ENCODE measurements around the gene ZNF248. TPM values are rescaled to one million over a fixed set of nuclear protein-coding genes. Genes with fewer than 3 reads are reported as not detected.

The ZNF248 gene
- total RNA-seq, 6 experiments from 2014 or later, result 3.3 to 5.5 (median 4.1) TPM

DNA sequence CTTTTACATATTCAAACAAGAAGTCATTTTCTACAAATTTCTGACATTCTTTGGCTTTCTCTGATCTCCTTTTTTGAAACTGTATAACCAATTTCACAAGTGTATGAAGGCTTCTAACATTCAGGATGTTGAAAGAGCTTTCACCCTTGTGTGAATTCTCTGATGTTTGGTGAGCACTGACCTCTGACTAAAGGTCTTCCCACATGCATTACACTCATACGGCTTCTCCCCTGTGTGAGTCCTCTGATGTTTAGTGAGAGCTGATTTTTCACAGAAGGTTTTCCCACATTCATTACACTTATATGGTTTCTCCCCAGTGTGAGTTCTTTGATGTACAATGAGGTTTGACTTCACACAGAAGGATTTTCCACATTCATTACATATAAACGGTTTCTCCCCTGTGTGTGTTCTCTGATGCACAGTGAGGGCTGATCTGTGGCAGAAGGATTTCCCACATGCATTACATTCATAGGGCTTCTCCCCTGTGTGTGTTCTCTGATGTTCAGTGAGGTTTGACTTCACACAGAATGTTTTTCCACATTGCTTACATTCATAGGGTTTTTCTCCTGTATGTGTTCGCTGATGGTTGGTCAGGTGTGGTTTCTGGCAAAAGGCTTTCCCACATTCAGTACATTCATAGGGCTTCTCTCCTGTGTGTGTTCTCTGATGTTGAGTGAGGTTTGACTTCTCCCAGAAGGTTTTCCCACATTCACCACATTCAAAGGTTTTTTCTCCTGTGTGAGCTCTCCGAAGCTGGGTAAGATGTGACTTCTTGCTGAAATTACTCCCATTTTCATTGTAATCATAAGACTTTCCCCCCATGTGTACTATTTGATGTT, 25.7 kb downstream of the ZNF248 start:
- no peak overlapping the region for H3K27ac ChIP-seq
- ATAC-seq (no peak), DNase-seq (no peak)
- no peaks in the 10 kb centered on the region for H3K27me3 ChIP-seq
- H3K9me3 ChIP-seq, result peaks cover 0 to 45% (median 18%) of the 10 kb centered on the region in 4 donors
- WGBS (ENCODE audit: insufficient coverage, low coverage, low lambda C conversion rate, missing lambda C conversion rate), result 80% methylated on average over 4 of the region's 4 CpGs
- no peak overlapping the region for H3K4me3 ChIP-seq
- intact Hi-C loops (cut with DNase I), result no loop called here
- TF ChIP-seq, protein P1, sequence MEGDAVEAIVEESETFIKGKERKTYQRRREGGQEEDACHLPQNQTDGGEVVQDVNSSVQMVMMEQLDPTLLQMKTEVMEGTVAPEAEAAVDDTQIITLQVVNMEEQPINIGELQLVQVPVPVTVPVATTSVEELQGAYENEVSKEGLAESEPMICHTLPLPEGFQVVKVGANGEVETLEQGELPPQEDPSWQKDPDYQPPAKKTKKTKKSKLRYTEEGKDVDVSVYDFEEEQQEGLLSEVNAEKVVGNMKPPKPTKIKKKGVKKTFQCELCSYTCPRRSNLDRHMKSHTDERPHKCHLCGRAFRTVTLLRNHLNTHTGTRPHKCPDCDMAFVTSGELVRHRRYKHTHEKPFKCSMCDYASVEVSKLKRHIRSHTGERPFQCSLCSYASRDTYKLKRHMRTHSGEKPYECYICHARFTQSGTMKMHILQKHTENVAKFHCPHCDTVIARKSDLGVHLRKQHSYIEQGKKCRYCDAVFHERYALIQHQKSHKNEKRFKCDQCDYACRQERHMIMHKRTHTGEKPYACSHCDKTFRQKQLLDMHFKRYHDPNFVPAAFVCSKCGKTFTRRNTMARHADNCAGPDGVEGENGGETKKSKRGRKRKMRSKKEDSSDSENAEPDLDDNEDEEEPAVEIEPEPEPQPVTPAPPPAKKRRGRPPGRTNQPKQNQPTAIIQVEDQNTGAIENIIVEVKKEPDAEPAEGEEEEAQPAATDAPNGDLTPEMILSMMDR (IDR thresholded peaks at IDR 0.05), result no peak
- H3K4me1 ChIP-seq, result no peaks in the 10 kb centered on the region
- peaks cover 0 to 54% (median 17%) of the 10 kb centered on the region in 4 donors for H3K36me3 ChIP-seq

GRCh38 chr10:37826806-37827205, 30.6 kb downstream of the ZNF248 start:
- H3K9me3 ChIP-seq, result peaks cover 0 to 24% (median 9%) of the 10 kb centered on the region in 4 donors
- ATAC-seq (no peak), DNase-seq (no peak)
- no peak for TF ChIP-seq POLR2A (IDR thresholded peaks at IDR 0.05)
- TF ChIP-seq, protein P1 (IDR thresholded peaks at IDR 0.05), result no peak
- H3K4me1 ChIP-seq, result no peaks in the 10 kb centered on the region
- H3K27me3 ChIP-seq, result no peaks in the 10 kb centered on the region
- H3K4me3 ChIP-seq, result no peak overlapping the region
- WGBS (ENCODE audit: insufficient coverage, low coverage, low lambda C conversion rate, missing lambda C conversion rate), result 86% methylated on average over 1 of the region's 1 CpG
- H3K27ac ChIP-seq, result no peak overlapping the region
- intact Hi-C loops (cut with DNase I), result no loop called here
- peaks cover 0 to 20% (median 8%) of the 10 kb centered on the region in 4 donors for H3K36me3 ChIP-seq

DNA sequence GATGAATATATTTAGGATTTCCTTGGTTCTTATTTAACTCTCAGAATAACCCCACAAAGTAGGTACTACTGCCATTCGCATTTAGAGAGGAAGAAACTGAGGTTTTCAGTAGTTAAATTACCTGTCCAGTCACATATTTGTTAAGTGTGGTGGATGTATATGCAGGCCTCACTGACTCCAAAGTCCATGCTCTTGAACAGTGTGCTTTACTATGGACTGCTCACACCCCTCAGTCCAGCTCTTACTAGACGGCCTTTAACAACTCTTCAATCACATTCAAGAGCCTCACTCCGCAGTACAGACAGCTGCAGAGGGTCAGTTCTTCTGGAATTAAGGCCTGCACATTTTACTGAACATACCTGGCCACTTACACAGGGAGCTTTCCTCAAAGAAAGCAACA, 36.2 kb downstream of the ZNF248 start:
- no peak overlapping the region for H3K4me3 ChIP-seq
- H3K4me1 ChIP-seq, result no peaks in the 10 kb centered on the region
- H3K27me3 ChIP-seq, result no peaks in the 10 kb centered on the region
- DNase-seq (no peak), ATAC-seq (no peak)
- intact Hi-C loops (cut with DNase I), result no loop called here
- H3K9me3 ChIP-seq, result peaks cover 0 to 6% (median 0%) of the 10 kb centered on the region in 4 donors
- no peaks in the 10 kb centered on the region for H3K36me3 ChIP-seq
- no peak overlapping the region for H3K27ac ChIP-seq
- WGBS (ENCODE audit: insufficient coverage, low coverage, low lambda C conversion rate, missing lambda C conversion rate), result 93% methylated on average over 2 of the region's 3 CpGs
- no peak for TF ChIP-seq POLR2A (IDR thresholded peaks at IDR 0.05)
- TF ChIP-seq, protein P1 (IDR thresholded peaks at IDR 0.05), result no peak

DNA sequence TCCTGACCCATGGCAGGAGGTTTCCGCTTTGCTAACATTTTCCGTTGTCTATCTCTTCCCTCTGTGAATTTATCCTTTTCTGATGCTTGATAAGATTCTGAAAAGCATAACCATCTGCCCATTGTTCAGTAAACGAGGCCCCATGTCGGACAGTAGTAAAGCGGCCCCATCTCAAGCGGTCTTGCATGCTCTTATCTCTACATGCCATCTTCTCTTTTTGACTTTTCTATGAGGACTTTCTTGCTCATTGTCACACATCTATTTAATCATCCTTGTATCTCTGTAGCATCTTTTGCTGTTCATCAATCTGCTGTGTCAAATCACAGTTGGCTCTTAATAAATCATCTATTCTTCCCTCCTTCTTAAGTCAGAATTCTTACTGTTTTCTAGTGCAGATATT, 37.6 kb downstream of the ZNF248 start:
- DNase-seq (no peak), ATAC-seq (no peak)
- Histone ChIP-seq H3K4me1 (no peaks in the 10 kb centered on the region), H3K27me3 (no peaks in the 10 kb centered on the region), H3K4me3 (no peak overlapping the region), H3K27ac (no peak overlapping the region), H3K9me3 (peaks cover 0 to 10% (median 0%) of the 10 kb centered on the region in 4 donors), H3K36me3 (no peaks in the 10 kb centered on the region)
- TF ChIP-seq, protein P1 (IDR thresholded peaks at IDR 0.05), result no peak
- TF ChIP-seq POLR2A (IDR thresholded peaks at IDR 0.05), result no peak
- 91% methylated on average over 6 of the region's 6 CpGs for WGBS (ENCODE audit: insufficient coverage, low coverage, low lambda C conversion rate, missing lambda C conversion rate)
- intact Hi-C loops (cut with DNase I), result no loop called here
